Measurements from ENCODE around the gene ACAA1.

Gene ACAA1

GRCh38 chr3:38148311-38148882 is 11.5 kb upstream of the ACAA1 start:
- TF ChIP-seq, protein P1, sequence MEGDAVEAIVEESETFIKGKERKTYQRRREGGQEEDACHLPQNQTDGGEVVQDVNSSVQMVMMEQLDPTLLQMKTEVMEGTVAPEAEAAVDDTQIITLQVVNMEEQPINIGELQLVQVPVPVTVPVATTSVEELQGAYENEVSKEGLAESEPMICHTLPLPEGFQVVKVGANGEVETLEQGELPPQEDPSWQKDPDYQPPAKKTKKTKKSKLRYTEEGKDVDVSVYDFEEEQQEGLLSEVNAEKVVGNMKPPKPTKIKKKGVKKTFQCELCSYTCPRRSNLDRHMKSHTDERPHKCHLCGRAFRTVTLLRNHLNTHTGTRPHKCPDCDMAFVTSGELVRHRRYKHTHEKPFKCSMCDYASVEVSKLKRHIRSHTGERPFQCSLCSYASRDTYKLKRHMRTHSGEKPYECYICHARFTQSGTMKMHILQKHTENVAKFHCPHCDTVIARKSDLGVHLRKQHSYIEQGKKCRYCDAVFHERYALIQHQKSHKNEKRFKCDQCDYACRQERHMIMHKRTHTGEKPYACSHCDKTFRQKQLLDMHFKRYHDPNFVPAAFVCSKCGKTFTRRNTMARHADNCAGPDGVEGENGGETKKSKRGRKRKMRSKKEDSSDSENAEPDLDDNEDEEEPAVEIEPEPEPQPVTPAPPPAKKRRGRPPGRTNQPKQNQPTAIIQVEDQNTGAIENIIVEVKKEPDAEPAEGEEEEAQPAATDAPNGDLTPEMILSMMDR (conservative IDR thresholded peaks at IDR 0.05; ENCODE audit: low read depth, low read length), result no peak
- no peak for DNase-seq (ENCODE audit: low read depth)
- H3K4me3 ChIP-seq (ENCODE audit: low read length), result no peak overlapping the region

DNA sequence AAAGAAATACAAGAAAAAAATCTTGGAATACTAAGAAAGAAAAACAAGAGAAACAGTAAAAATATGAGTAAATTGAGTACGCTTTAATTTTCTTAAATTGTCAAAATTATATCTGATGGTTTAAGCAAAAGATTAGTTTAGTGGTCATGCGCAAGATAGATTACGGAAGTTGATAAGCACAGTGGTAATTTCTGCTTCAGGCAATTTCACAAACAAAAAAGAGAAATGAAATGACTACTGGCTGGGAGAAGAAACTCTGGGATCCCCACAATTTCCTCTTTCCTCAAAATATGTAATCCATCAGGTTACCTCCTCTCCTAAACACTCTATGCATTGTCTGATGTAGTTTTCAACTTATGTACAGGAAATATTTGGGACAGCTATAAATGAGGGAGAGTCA is 10.5 kb upstream of the ACAA1 start:
- TF ChIP-seq, protein P1 (conservative IDR thresholded peaks at IDR 0.05; ENCODE audit: low read depth, low read length), result no peak
- H3K4me3 ChIP-seq (ENCODE audit: low read length), result no peak overlapping the region
- DNase-seq (ENCODE audit: low read depth), result no peak

DNA sequence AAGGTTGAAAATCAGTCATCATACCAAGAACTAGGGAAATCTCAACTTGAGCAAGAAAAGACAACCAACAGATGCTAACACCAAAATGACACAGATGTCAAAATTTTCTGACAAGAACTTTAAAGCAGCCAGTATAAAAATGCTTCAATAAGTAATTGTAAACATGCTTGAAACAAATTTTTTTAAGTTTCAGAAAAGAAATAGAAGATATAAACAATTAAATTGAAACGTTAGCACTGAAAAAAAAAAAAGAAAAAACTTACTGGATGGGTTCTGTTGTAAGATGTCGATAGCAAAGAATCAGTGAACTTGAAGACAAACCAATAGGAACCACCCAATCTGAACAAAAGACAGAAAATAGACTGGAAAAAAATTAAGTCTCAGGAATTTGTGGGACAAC is 9.6 kb upstream of the ACAA1 start:
- DNase-seq (ENCODE audit: low read depth), result no peak
- H3K4me3 ChIP-seq (ENCODE audit: low read length), result no peak overlapping the region
- TF ChIP-seq, protein P1 (conservative IDR thresholded peaks at IDR 0.05; ENCODE audit: low read depth, low read length), result no peak

- TF ChIP-seq, protein P1 (conservative IDR thresholded peaks at IDR 0.05; ENCODE audit: low read depth, low read length), result no peak
- no peak overlapping the region for H3K4me3 ChIP-seq (ENCODE audit: low read length)
- no peak for DNase-seq (ENCODE audit: low read depth)
Measured at GRCh38 chr3:38143511-38143910, 6.6 kb upstream of the ACAA1 start.

- no peak for DNase-seq (ENCODE audit: low read depth)
- no peak overlapping the region for H3K4me3 ChIP-seq (ENCODE audit: low read length)
- TF ChIP-seq, protein P1 (conservative IDR thresholded peaks at IDR 0.05; ENCODE audit: low read depth, low read length), result no peak
Measured at GRCh38 chr3:38142959-38143358, 6.0 kb upstream of the ACAA1 start.

- no peak overlapping the region for H3K4me3 ChIP-seq (ENCODE audit: low read length)
- TF ChIP-seq, protein P1 (conservative IDR thresholded peaks at IDR 0.05; ENCODE audit: low read depth, low read length), result no peak
- DNase-seq (ENCODE audit: low read depth), result no peak
Measured at GRCh38 chr3:38141952-38142273, 5.0 kb upstream of the ACAA1 start.

GRCh38 chr3:38141173-38141951 is 4.4 kb upstream of the ACAA1 start:
- TF ChIP-seq, protein P1 (conservative IDR thresholded peaks at IDR 0.05; ENCODE audit: low read depth, low read length), result no peak
- DNase-seq (ENCODE audit: low read depth), result no peak

More at GRCh38 chr3:38141173-38141951, 4.4 kb upstream of the ACAA1 start:
- no peak overlapping the region for H3K4me3 ChIP-seq (ENCODE audit: low read length)
